Measurements from ENCODE around the gene PLPP2.

DNA sequence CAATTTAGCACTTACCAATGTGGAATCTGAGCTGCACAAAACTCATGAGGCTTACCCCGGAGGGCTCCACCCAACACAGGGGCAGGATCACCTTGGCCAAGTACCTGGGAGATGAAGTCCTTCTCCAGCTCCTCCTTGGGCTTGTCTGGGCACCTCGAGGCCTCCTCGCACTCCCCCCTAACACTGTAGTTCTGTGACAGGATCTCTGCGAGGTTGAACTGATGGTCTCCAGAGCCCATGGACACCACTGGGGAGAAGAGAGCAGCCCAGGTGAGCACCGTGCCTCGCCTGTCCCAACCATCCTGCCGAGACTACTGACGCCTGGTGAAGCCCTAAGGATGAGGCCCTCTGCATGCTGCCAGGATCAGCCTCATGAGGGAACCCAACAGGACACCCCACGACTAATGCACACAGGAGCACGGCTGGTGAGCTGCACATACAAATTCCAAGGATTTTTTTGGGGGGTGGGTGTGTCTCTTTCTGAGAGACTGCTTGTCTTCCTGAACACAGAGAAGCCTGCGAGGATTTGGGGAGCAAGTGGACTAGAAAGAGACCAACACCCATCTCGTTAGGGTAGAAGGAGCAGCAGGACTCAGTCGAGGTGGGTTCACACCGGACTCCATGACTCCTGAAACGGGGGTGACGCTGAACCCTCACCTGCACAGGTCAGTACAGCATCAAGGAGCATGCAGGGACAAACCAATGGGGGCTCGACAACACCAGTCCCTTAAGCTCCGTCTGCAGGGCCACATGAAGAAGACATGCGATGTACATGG lies 43.3 kb upstream of the PLPP2 start:
- TF ChIP-seq POLR2A (IDR thresholded peaks at IDR 0.05): no peak
- TF ChIP-seq, protein P1, sequence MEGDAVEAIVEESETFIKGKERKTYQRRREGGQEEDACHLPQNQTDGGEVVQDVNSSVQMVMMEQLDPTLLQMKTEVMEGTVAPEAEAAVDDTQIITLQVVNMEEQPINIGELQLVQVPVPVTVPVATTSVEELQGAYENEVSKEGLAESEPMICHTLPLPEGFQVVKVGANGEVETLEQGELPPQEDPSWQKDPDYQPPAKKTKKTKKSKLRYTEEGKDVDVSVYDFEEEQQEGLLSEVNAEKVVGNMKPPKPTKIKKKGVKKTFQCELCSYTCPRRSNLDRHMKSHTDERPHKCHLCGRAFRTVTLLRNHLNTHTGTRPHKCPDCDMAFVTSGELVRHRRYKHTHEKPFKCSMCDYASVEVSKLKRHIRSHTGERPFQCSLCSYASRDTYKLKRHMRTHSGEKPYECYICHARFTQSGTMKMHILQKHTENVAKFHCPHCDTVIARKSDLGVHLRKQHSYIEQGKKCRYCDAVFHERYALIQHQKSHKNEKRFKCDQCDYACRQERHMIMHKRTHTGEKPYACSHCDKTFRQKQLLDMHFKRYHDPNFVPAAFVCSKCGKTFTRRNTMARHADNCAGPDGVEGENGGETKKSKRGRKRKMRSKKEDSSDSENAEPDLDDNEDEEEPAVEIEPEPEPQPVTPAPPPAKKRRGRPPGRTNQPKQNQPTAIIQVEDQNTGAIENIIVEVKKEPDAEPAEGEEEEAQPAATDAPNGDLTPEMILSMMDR (IDR thresholded peaks at IDR 0.05): no peak
